GM21723 (cell line): ENCODE results near the gene MEIOB.
"Not testable (repeated sequence)": the region's sequence is repeated elsewhere in the genome, so short reads cannot be mapped to it uniquely, and the experiment has no call there.

Experiments
- ATAC-seq: cut with Tn5 transposase; IDR thresholded peaks from one replicate; pipeline ENCODE4 v1.9.1; 2021; ENCODE audit warnings: mild to moderate bottlenecking, moderate library complexity; ENCODE audit not compliant: unreplicated experiment

MEIOB gene

GRCh38 chr16:1871974-1872635 is at the start of gene MEIOB:
Gene MEIOB (minus strand): TSS chr16:1872164. CDS start chr16:1868175, 3,989 bp downstream.
- ATAC-seq = no peak

GRCh38 chr16:1920727-1921171 is 48.8 kb upstream of the MEIOB start:
- ATAC-seq = no peak

- ATAC-seq = not testable (repeated sequence)
These were observed 48.2 kb upstream of the MEIOB start for GRCh38 chr16:1920122-1920521.

- ATAC-seq = no peak
These were observed 47.5 kb upstream of the MEIOB start for GRCh38 chr16:1919327-1919998.

GRCh38 chr16:1918351-1919326 is 46.7 kb upstream of the MEIOB start, which contains the start of gene HS3ST6:
Gene HS3ST6 (minus strand): TSS chr16:1918415. CDS start chr16:1918323, 92 bp downstream.
- no peak for ATAC-seq

GRCh38 chr16:1917665-1918350 is 45.8 kb upstream of the MEIOB start:
- ATAC-seq = no peak

- no peak for ATAC-seq
These were observed 45.2 kb upstream of the MEIOB start for GRCh38 chr16:1917056-1917664.

GRCh38 chr16:1916640-1916990 is 44.7 kb upstream of the MEIOB start:
- ATAC-seq = no peak

- no peak for ATAC-seq
These were observed 44.0 kb upstream of the MEIOB start for GRCh38 chr16:1915732-1916639.

- ATAC-seq = no peak
These were observed 43.0 kb upstream of the MEIOB start for GRCh38 chr16:1914988-1915387.

GRCh38 chr16:1914084-1914608 is 42.2 kb upstream of the MEIOB start:
- no peak for ATAC-seq

- no peak for ATAC-seq
These were observed 41.5 kb upstream of the MEIOB start for GRCh38 chr16:1913327-1914083.

GRCh38 chr16:1912215-1912543 is 40.2 kb upstream of the MEIOB start:
- no peak for ATAC-seq

- ATAC-seq = no peak
These were observed 39.7 kb upstream of the MEIOB start for GRCh38 chr16:1911467-1912214.

- ATAC-seq = no peak
These were observed 37.7 kb upstream of the MEIOB start for GRCh38 chr16:1909561-1910231.

- no peak for ATAC-seq
These were observed 37.0 kb upstream of the MEIOB start for GRCh38 chr16:1908983-1909382.

- ATAC-seq = no peak
These were observed 36.2 kb upstream of the MEIOB start for GRCh38 chr16:1908184-1908583.
